Hippocampal formation (tissue), 2 donors: ENCODE data around the gene HEPACAM2.
A peak's percentile ranks its signal among the peaks of the same experiment; 100 is the strongest.

Source experiments
- DNase-seq, 2 donors: peaks; one replicate each; lab custom pipeline; 2025; lab: John Stamatoyannopoulos, UW

The HEPACAM2 gene

DNA sequence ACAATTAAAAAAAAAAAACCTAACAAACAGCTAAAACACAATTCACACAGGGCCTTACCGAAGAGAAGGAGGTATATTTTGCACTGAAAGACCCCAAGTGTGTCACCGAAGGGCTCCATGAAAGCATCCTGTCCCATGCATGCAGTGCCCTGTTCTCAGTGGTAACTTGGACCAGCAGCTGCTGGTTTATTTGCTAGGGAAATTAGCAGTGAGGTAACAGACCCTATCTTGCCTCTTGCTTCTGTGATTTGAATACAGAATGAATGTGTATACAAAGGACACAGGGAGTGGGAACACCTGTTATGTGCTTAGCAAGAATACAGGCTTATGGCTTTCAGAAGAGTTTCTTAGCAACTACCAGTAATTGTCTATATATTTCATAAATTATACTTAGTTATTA is at the start of gene HEPACAM2:
Gene HEPACAM2 (minus strand): TSS at position 160 of the 400 bp plus-strand sequence.
- no peak for DNase-seq

DNA sequence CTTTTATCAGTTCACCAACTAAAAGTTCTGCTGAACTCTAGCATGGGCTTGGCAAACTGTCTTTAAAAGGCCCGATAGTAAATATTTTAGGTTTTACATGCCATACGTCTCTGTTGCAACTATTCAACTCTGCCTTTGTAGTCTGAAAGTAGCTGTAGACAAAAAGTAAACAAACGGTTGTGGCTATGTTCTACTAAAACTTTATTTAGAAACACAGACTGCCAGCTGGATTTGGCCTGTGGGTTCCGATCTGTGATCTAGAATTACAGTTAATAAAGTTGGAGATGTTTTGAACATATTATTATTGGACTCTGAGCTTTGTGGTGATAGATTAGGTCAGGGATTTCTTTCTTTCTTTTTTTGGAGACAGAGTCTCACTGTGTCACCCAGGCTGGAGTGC is 39.0 kb upstream of the HEPACAM2 start:
- DNase-seq, result no peak

DNA sequence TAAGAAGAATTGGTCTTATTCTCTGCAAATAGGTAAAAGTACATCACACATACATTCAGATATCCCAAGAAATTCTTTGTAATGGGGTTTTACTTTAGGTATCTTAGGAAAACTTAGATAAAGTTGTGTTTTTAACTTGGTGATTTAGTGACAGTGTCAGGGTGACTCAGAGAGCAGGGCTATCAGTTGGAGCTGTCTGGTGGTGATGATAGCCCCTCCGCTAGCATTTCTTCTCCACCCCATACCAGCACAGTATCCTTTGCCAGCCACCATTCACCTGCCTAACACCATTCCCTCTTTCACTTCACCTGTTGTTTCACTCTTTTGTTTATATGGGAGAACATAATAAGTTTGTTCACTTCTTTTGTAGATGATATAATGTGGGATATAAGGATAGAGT is 36.3 kb upstream of the HEPACAM2 start:
- DNase-seq, result no peak

DNA sequence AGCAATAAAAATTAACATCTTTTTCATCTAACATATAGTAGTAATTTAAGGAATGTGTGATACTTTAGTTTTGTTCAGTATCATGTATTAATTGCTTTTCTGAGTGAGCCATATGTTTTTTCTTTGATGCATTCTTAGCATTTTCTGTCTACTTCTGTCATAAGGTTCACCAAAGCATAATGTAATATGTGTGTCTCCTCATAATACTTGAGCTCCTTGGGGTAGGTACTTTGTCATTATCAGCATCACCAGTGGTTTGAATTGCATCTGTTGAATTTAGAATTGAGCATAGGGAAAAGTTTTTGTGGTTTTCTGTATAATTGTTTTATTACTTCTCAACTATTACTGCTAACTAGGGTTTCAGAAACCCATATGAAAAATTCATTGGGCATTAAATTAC is 32.4 kb upstream of the HEPACAM2 start:
- DNase-seq, result no peak

DNA sequence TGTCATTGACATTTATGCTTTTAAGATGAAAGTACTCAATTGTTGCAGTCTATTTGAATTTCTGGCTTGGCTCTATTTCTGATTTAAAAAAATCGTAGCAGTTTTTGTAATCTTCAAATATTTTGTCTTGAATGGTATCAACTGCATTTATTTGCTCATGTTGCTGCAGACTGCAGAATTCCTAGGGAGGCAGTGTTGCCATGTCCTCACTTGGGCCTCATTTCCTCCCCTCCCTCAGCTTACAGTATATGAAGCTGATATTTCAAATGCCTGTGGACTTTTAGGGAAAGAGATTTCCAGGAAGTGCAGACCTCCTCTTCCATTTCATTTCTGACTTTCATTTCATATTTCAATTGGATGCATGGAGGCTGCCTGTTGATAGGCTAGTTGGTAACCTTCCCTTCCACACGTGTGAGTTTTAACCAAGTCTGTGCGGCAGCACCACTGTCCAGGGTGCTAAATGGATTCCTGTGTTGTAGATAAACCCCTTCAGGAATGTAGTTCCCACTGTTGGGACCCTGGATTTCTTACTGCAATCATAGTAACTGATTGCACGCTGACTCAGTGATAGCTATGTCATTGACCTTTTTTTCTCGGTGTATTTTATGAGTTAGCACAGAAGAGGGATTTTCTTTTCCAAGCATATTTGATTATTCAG is 23.4 kb upstream of the HEPACAM2 start:
- DNase-seq, result no peak

DNA sequence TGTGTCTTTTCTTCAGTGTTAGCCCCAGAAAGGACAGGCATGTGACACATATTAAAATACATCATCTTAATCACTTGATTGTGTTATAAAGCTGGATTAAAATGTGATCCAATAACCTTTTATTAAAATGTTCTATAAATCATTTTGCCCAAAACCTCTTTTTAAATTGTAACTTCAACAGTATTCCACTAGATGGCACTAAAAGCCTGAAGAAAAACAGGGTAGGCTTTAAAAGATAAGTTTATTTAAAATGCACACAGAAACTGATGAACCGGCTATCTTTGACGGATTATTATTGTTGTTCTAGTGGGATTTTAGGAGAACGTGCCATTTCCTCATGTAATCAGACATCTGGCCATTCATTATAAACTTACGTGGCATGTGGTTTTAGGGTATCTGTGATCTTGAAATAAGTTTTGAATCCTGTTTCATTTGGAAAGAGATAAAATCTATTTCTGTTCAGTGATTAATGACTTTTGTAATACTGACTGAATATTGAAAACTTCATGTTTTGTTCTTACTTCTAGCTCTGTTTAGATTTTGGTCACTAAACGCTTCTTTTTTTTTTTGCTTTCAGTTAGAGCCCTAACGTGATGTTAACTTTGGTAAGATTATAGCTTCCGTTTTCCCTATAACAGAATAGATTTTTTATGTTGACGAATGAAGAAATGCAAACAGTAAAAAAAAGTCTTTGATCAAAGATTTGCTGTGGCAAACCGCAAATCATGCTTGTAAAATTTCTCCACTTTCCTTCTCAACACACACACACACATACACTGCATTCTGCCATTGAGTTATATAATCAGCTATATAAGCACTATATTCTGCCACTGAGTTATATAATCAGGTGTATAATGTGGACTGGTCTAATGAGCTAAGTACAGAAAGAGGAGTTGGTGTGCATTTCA is 19.5 kb upstream of the HEPACAM2 start:
- DNase-seq, result peak in 1 of 2 donors; percentile 55

DNA sequence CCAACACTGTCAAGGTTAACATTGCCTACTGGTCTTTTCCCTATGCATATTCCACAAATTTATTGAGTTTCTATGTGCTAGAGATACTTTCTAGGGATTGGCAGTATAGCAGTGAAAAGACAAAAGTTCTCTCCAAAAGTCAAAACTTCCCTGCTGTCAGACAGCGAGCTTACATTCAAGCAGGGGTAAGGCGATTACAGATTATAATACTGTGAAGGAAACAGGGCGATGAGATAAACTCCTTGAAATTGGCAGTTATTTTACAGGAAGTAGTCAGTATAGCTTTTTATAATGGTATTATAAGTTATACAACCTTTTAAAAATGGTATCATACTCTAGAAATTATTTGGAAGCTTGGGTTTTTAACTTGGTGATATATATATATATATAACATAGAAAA is 15.8 kb upstream of the HEPACAM2 start:
- DNase-seq, result no peak

DNA sequence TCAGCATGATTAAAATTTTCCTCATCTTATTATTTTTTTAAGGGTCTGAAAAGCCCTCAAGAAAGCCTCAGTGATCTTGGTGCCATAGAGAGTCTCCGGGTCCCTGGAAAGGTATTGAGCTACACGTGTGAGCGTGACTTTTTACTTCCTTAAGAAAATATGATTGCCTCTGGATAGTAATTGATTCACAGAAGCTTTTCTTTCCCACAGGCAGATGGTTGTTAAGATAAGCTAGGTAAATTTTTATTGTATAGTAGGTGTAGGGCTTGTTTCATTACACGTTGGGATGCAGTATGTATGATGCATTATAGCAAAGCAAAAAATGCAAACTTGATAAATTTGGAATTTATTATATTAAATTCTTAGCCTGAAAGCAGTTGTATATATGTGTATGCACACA is 13.6 kb upstream of the HEPACAM2 start:
- no peak for DNase-seq

DNA sequence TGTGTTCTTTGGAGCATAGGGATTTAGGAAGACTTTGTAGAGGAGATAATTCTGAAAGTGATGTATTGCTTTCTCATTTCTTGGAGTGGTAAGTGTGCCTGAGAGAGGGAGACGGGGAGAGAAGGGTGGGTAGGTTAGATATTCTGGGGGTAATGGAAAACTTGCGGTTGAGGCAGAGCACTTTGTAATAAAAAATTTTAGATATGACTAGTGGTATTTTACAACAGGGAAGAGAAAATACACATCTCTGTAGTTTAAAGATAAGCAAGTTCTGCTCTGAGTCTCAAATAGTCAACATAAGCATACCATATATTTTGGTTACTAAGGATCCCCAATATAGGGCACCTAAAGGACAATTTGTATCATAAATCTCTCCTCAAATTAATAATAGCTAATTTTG is 12.5 kb upstream of the HEPACAM2 start:
- DNase-seq, result no peak

DNA sequence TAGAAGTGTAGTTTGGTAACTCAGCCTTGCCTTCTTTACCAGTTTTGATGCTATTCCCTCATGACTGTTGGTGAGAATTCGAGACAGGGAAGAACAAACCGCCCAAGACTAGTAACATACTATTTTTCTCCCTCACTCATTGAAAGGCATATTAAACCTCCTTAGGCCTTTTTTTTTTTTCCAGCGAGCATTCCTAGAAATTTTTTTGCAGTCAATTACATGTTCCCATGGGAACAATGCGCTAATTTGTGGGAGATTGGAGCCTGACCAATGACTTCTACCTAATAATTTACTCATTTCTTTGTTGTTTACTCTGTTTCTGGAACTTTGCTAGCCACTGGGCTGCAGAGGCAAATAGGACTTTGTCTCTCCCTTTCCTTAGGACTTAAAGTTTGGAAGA is 11.9 kb upstream of the HEPACAM2 start:
- no peak for DNase-seq

DNA sequence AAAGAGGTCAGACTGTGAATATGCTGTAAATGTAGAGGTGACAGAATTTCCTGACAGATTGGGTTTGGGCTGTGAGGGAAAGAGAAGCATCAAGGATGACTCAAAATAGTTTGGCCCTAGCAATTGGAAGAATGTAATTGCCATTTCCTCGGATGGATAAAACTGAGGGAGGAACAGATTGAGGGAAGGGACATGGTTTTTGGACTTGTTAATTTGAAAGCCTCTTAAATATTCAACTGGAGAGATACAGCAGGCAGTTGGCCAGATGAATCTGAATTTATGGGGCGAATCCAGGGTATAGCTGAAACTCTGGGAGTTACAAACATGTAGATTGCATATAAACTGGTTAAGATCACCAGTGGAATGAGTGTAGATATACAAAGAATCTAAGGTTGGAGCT is 9.3 kb upstream of the HEPACAM2 start:
- DNase-seq, result no peak

DNA sequence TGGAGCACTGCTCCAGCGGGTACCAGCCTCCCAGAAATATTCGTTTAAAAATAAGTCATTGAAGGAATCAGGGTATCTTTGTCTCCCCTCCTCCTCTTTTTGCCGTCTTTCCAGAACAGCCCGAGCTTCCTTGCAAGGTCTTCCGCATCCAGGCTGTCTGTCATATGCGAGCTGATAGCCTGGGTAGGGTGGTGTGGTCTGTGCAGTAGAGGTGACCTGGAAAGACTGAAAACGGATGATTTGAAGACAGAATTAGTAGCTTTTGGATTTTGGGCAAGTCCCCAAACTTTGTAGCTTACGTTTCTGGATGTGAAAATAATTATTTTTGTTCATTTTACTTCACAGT is 6.4 kb upstream of the HEPACAM2 start:
- DNase-seq, result no peak

DNA sequence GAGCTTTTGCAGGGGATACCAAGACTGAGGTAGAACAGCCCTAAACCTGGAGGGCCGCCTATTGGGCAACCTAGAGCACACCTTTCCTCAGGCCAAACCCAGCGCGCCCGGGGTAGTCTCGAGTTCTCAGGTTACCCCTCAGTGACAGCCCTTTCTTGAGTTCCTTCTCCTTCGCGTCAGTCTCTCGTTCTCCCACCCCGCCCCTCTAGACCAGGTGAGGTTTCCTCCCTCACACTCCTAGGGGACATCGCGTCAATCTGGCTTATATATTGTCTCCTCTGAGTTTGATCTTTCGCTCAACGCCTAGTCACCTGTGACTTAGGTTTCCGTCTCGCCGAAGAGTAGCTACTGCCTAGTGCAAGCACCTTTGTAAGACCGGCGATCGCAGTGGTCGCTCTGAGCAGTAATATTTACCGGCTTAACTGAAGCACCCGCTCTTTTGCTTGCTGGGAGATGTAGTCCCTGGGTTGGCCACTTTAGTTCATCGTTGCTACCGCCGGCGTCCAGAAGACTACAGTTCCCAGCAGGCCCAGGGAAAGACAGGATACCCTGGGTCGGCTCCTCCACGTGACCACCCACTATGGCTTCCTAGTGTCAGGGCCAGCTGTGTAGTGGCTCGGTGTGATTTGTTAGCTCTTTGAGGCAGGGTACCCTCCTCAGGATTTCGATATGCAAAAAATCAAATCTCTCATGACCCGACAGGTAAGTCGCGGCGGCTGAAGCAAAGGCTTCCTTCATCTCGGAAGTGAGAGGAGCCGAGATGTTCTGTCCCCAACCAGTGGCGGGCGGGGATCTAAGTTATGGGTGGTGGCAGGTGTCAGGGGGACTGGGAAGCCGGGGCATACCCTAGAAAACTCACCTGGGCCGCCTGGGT is 5.8 kb upstream of the HEPACAM2 start, which contains the start of gene VPS50:
Gene VPS50 (plus strand): TSS at position 568 of the 874 bp plus-strand sequence. CDS start 102 bp downstream, at position 670.
- DNase-seq, result peak; percentile 95 to 98

DNA sequence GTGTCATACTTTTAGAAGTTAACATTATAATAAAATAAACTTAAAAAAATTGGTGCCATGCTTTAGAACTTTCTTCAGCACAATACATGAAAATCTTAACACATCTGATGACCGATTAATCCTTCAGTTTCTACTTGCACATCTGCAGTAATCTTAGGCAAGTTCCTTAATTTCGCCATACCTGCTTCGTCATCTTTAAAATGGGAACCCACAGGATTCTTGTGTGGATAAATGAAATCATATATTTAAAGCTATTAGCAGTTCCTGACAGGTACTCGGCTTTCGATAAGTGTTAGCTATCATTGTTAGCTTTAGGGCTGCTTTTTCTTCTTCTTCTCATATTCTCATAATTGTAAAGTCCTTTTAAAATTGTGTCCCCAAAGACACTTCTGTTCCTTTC is 5.0 kb upstream of the HEPACAM2 start:
- DNase-seq, result no peak

DNA sequence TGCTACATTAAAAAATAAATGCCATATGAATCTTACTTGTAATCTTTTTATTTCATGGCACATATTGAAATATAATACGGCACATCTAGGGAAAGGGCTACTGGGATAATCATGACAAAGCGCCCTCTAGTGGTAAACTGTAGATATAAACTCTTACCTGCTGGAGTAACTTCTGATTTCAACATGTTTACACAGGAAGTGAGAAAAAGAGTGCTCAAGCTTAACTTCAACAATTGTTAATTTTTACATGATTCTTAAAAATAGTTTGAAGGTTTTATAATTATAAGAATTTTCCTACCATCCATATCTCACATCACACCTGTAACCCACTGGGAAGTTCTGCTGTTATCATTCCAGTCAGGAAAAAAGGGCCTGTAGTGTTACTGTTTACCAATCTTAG is 2.0 kb upstream of the HEPACAM2 start:
- DNase-seq, result peak in 1 of 2 donors; percentile 54

DNA sequence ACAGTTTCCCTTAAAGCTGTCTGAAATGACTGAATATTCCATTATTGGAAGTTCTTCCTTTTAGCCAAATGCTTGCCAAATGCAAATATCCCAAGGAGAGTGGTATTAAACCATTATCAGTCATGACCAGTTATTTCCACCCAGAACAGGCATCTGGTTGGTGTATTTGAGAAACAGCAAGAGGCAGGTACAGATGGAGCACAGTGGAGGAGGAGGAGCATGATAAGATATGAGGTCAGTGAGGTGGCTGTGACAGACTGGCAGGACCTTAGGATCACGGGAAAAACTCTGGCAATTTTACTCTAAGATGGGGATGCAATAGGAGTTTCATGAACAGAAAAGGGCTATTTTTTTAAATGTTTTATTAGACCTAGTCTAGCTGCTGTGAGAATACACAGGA is 6.4 kb downstream of the HEPACAM2 start:
- DNase-seq, result no peak

DNA sequence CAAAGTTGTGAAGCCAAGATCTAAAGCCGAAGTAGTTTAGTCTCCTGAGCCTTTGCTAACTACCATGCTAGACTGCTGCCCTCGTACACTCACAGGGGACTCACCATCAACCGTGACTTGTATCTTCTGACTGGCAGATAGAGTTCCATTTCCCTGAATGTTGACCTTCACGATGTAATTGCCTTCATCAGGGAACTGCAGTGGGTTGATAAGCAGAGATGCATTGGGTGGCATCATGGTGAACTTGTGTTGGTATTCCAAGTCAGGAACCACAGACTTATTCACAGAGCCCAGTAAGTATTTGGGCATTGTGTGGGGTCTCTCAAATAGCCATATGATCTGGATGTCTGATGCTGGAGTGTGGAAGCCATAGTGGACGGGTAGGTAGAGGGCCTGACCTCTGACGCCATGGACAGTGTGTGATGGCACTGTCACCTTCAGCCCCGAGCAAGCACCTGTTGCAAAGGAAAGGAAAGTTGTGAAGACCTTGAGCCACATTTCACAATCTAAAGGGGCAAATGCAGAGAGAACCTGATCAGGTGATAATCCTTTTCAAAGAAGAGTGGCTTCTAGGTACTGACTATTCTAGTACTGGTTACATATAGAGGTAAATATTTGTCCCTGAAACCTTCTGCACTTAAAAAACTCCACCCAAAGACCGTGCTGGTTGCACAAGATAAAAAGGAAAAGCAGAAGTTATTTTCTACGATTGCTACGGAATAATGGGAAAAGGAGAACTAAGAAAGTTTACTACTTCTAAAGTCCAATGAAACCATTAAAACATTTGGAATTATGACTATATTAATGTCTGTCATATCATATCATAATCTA is 7.1 kb downstream of the HEPACAM2 start:
- DNase-seq, result no peak

DNA sequence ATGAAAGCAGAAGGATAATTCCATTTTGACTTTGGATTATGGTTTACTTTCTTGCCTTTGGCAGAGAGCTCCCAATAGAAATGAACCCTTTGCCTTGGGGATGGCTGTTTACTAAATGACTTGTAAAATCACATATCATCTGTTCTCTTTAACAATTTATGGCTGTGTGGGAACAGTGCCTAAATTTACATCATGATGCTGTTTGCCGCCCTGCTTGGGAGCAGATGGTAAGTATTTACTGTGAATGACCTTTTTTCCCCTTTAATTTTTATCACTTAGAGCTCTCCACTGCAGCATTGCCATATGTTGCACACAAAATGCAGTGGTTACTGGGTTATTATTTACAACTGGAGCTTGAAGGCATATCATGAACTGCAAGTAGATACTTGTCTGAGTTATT is 13.4 kb downstream of the HEPACAM2 start:
- DNase-seq, result no peak

DNA sequence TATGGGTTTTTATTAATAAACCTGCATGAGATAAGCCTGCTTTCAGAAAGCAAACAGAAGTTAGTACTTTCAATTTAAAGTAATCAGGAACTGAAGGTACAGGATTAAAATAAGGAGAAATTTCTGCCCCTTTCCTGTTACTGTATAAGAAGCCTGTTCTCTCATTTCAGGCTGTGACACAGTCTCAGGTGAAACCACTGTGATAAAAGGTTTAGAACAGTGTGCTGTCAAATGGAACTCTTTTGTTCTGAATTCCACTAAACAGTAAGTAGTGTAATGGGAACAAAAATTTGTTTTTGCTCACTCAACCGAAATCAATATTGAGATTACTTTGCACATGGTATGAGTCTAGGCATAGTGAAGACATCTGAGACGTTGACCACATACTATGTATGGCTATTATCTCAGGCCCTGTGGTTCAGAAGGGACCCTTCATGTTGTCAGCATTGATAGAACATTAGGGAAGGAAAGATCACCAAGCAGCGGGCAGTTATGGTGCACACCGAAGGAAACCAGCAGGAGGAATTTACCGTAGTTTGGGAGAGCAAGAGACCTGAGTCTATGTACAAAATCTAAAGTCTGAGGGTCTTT is 14.9 kb downstream of the HEPACAM2 start:
- no peak for DNase-seq

DNA sequence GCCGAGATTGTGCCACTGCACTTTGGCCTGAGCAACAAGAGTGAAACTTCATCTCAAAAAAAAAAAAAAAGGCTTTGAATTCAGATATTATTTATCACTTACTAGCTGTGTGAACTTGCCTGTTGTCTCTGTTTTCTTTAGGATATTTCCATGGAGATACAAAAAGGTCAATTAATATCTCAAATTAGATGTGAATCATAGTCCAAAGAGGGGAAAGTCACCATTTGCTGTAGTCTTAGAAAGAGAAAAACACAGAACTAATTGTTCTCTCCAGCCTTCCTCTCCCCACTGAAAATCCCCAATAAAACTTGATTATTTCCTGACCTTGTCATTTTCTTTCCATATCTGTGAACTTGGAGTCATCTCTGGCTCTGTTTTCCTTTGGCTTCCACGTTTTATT is 21.2 kb downstream of the HEPACAM2 start:
- DNase-seq, result no peak

DNA sequence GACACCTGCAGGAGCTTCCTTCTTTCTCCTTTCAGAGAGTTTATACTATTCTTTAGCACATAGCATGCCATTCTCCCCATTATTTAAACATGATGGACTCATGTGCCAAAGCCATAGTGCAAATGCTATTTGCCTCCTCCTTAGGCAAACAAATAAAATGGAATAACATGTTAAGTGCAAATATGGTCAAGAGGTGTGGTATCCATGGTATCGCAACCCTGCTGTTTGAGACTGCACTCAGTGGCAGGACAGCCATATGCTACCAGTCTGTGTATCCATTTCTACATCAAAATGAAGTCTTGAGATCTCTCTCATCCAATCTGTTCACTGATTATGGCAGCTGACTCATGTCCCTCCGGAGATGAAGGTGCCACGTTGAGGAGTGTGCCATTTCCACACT is 22.8 kb downstream of the HEPACAM2 start:
- DNase-seq, result no peak
